IPS-18c (cell line): ENCODE measurements around the gene OR6J1.
"Not testable (repeated sequence)": the region's sequence is repeated elsewhere in the genome, so short reads cannot be mapped to it uniquely, and the experiment has no call there.

Experiments used
- H3K4me3 ChIP-seq: 2 replicates; pipeline ENCODE4 v1.7.0; 2013; ENCODE audit warnings: low read depth, mild to moderate bottlenecking, low read length, moderate library complexity; ENCODE audit not compliant: insufficient read depth
- H3K9me3 ChIP-seq: one replicate; pipeline ENCODE4 v1.6.1; 2013; ENCODE audit warnings: mild to moderate bottlenecking, low read length, moderate library complexity; ENCODE audit not compliant: control insufficient read depth, insufficient read depth

Gene OR6J1

DNA sequence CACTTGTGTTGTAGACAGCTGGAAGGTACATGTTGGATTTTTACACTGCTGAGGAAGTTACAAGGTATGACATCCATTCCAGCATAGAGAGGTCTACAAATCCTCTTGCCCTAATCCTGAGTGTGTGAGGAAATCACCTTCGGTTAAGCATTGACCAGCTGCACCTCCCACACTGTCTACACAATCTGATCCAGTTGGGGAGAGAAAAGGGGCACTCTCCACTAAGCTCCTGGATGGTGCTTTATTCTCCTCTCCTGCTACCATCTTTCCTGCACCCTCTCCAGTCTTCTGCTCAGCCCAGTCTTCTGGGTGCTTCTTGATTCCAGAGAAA is at the start of gene OR6J1:
TSS of gene OR6J1 (minus strand) at position 48 of the 331 bp plus-strand sequence. CDS start 9,541 bp downstream, outside the sequence.
- Histone ChIP-seq H3K9me3 (no peaks in the 10 kb centered on the region), H3K4me3 (no peak within 1 kb of the TSS)

DNA sequence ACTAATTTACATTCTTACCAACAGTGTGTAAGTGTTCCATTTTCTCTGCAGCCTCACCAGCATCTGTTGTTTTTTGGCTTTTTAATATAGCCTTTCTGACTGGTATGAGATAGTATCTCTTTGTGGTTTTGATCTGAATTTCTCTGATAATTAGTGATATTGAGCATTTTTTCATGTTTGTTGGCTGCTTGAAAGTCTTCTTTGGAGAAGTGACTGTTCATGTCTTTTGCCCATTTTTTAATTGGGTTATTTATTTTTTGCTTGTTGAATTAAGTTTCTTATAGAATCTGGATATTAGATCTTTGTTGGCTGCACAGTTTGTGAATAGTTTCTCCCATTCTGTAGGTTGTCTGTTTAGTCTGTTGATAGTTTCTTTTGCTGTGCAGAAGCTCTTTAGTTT is 48.0 kb upstream of the OR6J1 start:
- no peaks in the 10 kb centered on the region for H3K9me3 ChIP-seq
- H3K4me3 ChIP-seq: no peak overlapping the region

DNA sequence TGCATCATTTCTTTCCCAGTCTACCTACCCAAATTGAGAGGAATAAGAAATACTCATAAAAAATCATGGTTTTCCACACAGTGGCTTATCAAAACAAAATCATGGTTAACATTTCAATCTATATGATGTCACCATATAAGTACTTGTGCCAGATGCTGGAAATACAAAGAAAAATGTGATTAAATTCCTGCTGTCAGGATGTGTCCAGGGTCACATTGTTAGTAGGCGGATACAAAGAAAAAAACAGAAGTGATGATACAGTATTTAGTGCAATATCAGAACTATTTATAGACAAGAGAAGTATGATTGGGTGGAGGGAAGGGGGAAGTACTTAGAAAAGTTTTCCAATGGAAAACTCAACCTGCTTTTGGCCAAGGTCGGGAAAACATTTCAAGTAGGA is 47.0 kb upstream of the OR6J1 start:
- Histone ChIP-seq H3K4me3 (no peak overlapping the region), H3K9me3 (no peaks in the 10 kb centered on the region)

DNA sequence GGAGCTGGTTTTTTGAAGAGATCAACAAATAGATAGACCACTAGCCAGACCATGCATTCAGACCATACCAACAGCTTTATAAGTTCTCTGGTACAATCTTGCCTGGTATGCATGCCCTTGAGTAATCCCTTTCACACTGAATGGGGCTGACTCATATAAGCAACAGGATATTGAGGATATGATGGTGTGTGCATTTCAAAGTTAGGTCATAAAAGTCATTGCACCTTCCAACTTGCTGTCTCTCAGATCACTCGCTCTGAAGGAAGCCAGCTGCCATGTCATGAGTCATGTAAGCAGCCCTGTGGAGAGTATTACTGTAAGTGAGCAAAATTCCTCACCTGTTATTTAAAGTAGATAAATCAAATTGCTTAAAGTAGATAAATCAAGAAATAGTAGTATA is 45.0 kb upstream of the OR6J1 start:
- Histone ChIP-seq H3K9me3 (no peaks in the 10 kb centered on the region), H3K4me3 (no peak overlapping the region)

DNA sequence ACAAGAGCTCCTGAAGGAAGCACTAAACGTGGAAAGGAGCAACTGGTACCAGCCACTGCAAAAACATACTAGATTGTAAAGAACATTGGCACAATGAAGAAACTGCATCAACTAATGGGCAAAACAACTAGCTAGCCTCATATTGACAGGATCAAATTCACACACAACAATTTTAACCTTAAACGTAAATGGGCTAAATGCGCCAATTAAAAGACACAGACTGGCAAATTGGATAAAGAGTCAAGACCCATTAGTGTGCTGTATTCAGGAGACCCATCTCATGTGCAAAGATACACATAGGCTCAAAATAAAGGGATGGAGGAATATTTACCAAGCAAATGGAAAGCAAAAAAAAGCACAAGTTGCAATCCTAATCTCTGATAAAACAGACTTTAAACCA is 43.8 kb upstream of the OR6J1 start:
- not testable (repeated sequence) for H3K4me3 ChIP-seq, H3K9me3 ChIP-seq

DNA sequence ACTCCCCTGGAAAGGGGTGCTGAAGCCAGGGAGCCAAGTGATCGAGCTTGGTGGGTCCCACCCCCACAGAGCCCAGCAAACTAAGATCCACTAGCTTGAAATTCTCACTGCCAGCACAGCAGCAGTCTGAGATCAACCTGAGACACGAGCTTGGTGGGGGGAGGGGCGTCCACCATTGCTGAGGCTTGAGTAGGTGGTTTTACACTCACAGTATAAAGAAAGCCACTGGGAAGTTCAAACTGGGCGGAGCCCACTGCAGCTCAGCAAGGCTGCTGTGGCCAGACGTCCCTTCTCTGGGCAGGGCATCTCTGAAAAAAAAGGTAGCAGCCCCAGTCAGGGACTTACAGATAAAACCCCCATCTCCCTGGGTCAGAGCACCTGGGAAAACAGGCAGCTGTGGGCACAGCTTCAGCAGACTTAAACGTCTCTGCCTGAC is 42.0 kb upstream of the OR6J1 start:
- H3K9me3 ChIP-seq, H3K4me3 ChIP-seq: not testable (repeated sequence)

DNA sequence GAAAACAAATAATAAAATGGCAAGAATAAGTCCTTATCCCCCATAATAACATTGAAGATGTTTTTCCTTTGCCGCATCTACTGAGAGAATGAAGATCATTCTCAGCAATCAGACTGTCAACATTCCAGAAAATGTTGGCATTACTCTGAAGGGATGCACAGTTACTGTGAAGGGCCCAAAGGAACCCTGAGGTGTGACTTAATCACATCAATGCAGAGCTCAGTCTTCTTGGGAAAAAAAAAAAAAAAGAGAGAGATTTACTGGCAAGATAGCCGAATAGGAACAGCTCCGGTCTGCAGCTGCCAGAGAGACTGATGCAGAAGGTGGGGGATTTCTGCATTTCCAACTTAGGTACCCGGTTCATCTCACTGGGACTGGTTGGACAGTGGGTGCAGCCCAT is 41.3 kb upstream of the OR6J1 start:
- no peaks in the 10 kb centered on the region for H3K9me3 ChIP-seq
- no peak overlapping the region for H3K4me3 ChIP-seq

DNA sequence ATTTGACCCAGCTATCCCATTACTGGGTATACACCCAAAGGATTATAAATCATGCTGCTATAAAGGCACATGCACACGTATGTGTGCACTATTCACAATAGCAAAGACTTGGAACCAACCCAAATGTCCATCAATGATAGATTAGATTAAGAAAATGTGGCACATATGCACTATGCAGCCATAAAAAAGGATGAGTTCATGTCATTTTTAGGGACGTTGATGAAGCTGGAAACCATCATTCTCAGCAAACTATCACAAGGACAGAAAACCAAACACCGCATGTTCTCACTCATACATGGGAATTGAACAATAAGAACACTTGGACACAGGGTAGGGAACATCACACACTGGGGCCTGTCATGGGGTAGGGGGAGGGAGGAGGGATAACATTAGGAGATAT is 39.3 kb upstream of the OR6J1 start:
- not testable (repeated sequence) for H3K4me3 ChIP-seq, H3K9me3 ChIP-seq

DNA sequence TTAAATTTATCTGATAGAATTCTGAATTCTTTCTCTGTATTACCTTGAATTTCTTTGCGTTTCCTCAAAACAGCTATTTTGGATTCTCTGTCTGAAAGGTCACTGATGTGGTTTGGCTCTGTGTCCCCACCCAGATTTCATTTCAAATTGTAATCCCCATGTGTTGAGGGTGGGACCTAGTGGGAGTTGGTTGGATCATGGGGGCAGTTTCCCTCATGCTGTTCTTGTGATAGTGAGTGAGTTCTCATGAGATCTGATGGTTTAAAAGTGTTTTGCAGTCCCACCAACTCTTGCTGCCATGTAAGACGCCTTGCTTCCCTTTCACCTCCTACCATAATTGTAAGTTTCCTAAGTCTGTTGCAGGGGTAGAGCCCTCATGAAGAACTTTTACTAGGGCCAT is 34.1 kb upstream of the OR6J1 start:
- Histone ChIP-seq H3K9me3 (peaks cover 2% of the 10 kb centered on the region), H3K4me3 (no peak overlapping the region)

DNA sequence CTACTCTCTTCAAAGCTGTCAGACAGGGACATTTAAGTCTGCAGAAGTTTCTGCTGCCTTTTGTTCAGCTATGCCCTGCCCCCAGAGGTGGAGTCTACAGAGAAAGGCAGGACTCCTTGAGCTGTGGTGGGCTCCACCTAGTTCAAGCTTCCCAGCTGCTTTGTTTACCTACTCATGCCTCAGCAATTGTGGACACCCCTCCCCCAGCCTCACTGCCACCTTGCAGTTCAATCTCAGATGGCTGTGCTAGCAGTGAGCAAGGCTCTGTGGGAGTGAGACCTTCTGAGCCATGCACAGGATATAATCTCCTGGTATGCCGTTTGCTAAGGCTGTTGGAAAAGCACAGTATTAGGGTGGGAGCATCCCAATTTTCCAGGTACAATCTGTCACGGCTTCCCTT is 33.4 kb upstream of the OR6J1 start:
- H3K9me3 ChIP-seq, H3K4me3 ChIP-seq: not testable (repeated sequence)

DNA sequence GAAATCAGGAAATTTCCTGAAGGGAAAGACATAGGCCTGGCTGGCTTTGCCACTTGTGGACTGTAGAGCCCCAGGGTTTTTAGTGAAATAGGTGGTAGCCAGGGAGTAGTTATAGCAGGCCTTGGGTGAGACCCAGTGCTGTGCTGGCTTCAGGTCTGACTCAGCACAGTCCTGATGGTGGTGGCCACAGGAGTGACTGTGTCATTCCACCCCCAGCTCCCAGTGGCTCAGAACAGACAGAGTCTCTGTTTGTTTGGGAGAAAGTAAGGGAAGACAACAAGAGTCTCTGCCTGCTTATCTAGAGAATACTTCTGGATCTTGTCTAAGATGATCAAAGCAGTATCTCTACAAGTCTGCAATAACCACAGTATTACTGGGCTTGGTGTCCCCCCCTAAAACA is 27.5 kb upstream of the OR6J1 start:
- H3K9me3 ChIP-seq: no peaks in the 10 kb centered on the region

DNA sequence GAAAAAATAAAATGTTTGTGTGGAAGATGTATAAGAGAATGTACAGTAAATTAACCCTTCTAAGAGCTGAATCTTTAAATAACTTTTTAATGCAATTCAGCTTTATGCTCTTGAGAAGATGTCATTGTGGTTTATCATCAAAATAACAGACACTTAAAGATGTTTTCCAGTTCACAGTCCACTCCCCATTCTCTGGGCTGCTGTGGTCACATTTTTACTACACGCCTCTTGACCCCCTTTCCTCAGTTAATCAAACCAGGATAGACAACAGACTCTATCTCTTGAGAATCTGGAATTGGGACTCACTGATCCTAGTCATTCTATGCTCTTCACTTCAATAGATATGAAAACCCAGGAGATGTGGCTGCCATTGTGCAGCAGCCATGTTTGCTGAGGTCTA is 24.7 kb upstream of the OR6J1 start:
- Histone ChIP-seq H3K4me3 (no peak overlapping the region), H3K9me3 (no peaks in the 10 kb centered on the region)

More for the DNA sequence above, 27.5 kb upstream of the OR6J1 start:
- no peak overlapping the region for H3K4me3 ChIP-seq

DNA sequence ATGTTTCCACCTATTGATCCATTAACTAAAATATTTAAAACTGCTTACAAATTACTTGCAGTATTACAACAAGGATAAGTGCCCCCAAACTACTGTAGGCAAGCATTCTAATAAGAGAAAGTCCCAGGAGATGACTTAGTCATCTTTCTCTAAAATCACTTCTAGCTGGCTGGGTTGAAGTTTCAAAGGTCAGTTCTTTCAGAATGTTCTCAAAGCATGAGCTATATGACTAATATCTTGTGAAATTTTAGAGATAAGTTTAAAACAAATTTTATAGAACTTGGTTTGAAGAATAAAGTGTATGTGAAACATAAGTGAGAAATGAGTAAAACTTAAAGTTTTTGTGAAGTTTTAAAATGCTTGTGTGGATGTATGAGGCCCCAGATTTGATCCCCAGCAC is 24.3 kb upstream of the OR6J1 start:
- Histone ChIP-seq H3K9me3 (no peaks in the 10 kb centered on the region), H3K4me3 (no peak overlapping the region)

DNA sequence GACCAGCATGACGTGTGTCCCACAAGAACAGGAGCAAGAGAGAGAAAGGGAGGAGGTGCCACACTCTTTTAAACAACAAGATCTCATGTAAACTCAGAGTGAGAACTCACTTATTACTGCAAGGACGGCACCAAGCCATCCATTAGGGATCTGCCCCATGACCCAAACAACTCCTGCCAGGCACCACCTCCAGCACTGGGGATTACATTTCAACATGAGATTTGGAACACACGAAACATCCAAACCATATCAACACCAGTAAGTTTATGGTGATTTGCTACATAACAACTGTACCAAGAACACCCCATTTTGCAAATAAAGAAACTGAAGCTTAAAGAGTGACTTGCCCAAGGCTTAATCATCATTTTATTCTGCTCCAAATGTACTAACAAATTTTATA is 23.7 kb upstream of the OR6J1 start:
- Histone ChIP-seq H3K4me3 (no peak overlapping the region), H3K9me3 (no peaks in the 10 kb centered on the region)

DNA sequence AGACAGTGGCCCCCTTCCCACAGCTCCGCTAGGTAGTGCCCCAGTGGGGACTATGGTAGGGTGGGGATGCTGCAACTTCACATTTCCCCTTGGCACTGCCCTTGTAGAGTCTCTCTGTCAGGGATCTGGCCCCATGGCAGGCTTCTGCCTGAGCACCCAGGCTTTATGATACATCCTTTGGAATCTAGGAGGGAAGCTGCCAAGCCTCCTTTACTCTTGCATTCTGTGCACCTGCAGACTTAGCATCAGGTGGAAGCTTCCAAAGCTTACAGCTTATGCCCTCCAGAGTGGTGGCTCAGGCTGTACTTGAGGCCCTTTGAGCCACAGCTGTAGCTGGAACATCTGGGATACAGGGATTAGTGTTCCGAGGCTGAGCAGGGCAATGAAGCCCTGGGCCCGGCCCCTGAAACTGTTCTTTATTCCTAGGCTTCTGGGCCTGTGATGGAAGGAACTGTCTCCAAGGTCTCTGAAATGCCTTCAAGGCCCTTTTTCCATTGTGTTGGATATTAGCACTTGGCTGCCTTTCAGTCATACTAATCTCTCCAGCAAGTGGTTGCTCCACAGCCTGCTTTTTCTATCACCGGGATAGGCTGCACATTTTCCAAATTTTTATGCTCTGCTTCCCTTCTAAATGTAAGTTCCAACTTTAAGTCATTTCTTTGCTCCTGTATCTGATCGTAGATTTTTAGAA is 22.2 kb upstream of the OR6J1 start:
- no peak overlapping the region for H3K4me3 ChIP-seq

DNA sequence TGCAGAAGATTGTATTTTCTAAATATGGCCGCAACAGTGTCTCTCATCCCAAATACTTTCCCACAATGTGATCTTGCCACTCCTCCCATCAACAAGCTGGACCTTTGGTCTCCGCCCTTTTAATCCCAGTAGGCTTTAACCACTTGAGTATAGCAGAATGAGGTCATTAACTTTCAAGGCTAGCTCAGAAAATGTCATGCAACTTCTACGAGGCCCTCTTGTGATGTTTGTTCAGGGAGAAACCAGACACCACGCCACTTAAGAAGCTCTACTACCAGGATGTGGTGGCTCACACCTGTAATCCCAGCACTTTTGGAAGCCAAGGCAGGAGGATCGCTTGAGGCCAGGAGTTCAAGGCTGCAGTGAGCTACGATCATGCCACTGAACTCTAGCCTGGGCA is 20.1 kb upstream of the OR6J1 start:
- H3K4me3 ChIP-seq: no peak overlapping the region
- H3K9me3 ChIP-seq: no peaks in the 10 kb centered on the region

More for the DNA sequence above, 22.2 kb upstream of the OR6J1 start:
- H3K9me3 ChIP-seq: no peaks in the 10 kb centered on the region

DNA sequence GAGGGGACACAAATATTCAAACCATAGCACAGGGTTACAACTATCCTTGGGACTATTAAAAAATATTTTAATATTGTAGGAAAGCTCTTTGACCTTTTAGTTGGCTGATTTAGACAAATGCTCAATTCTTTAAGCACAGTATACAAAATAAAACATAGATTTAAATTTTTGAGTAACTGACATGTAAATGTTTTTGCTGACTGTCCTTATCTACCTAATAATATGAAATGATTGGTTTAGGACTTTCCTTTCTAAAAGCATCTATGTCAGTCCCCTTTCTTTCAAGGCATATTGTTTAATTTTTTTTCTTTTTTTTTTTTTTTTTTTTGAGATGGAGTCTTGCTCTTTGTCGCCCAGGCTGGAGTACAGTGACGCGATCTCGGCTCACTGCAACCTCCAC is 16.5 kb upstream of the OR6J1 start:
- Histone ChIP-seq H3K9me3 (no peaks in the 10 kb centered on the region), H3K4me3 (no peak overlapping the region)

DNA sequence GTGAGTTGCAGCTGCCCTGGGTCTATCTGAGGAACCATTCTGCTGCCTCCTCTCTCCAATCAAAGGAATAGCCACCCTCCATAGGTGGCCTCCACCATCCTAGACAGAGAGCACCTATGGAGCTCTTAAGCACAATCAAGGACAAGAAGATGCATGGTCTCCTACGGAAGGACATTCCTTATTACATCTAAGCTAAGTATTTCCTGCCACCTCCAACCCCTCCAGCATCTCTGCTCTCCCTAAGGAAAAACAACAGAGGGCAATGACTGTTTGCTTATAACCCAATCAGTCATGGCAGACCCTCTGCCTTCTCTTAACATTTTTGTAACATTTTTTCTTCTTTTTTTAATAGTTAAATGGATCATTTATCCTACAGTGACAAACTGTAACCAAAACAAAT is 14.8 kb upstream of the OR6J1 start:
- Histone ChIP-seq H3K4me3 (no peak overlapping the region), H3K9me3 (no peaks in the 10 kb centered on the region)

DNA sequence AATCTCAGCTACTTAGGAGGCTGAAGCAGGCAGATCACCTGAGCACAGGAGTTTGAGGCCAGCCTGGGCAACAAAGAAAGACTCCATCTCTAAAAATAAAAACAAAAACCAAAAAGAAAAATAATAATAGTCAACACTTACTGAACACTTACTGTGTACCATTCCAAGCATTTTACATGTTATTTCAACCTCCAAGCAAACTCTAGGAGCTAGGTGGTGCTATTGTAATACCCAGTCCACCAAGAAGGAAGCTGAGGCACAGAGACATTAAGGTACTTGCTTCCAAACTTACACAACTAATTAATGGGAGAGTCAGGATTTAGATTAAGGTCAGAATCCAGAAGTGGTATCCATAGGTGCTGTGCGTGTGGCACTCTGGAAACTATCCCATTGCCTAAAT is 13.7 kb upstream of the OR6J1 start:
- Histone ChIP-seq H3K4me3 (no peak overlapping the region), H3K9me3 (no peaks in the 10 kb centered on the region)
